ENCODE measurements around the gene ADGRB3. TPM values are rescaled to one million over a fixed set of nuclear protein-coding genes. Genes with fewer than 3 reads are reported as not detected.
A peak's percentile ranks its signal among the peaks of the same experiment; 100 is the strongest.

ADGRB3 gene
- total and polyA plus RNA-seq, 10 of the 15 experiments (the other 5 are each of a cell fraction or from before 2014, with no cell fraction given) = 0.03 to 0.06 TPM; not detected in 8

DNA sequence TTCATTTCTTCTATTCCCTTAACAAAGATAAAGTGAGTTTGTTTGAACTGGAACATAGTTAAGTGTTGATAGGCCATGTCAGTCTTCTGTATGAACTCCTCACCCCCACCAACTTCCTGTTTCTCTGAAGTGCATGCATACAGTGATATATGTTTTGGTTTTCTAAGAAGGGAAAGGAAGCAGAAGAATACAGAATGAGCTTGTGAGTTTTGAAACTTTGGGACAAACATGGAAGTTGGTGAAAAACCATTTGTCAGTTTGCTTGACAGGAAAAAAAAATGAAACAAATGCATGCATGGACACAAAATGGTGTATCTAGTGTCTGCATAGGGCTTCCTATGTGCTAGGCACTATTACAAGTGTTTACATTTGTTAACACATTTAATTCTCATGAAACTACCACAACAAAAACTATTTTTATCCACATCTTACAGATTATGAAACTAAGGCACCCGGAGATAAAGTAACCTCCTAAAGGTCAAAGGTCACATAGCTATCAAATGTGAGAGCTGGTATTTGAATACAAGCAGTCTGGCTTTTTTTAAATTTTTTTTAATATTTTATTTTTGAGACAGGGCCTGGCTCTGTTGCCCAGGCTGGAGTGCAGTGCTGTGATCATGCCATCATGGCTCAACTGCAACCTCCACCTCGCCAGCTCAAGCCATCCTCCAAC is 105.9 kb downstream of the ADGRB3 start:
- ATAC-seq (peak; percentile 74), DNase-seq (ENCODE audit: low read depth, low spot score) (no peak), FAIRE-seq (no peak)
- ChIA-PET CTCF (interaction anchor here (1.0 to 1.6 kb wide), 3 partner anchors 9 to 169 kb away, joined by 3 read pairs; no protein-coding TSS in a partner anchor), POLR2A (no interaction called here), RAD21 (ENCODE audit: unreplicated experiment) (interaction anchor here (0.7 kb wide), 1 partner anchor 9 kb away, joined by 3 read pairs; no protein-coding TSS in a partner anchor), SMC1A (ENCODE audit: uncharacterized antibody, unreplicated experiment) (interaction anchor here (1.0 to 1.7 kb wide), 5 partner anchors 9 to 43 kb away, joined by 3 to 4 read pairs (median 3); no protein-coding TSS in a partner anchor)
- in situ Hi-C loops (cut with MboI) (no loop called here), intact Hi-C loops (cut with micrococcal nuclease; ENCODE audit: unreplicated experiment) (no loop called here)
- peak overlapping the region; percentile 1; the same call in 1 of the 2 replicates for H2AFZ ChIP-seq (ENCODE audit: control insufficient read depth, low read depth, low read length)
- no peaks in the 10 kb centered on the region for H3K27me3 ChIP-seq (replicated peaks in 1 of 2; ENCODE audit: control insufficient read depth in 2 of 2, insufficient read depth in 2 of 2, low read length in 1 of 2)
- H3K27ac ChIP-seq (ENCODE audit: control insufficient read depth, insufficient read depth) = no peak overlapping the region
- H3K4me1 ChIP-seq (ENCODE audit: control insufficient read depth, insufficient read depth, low read length) = no peaks in the 10 kb centered on the region
- no peaks in the 10 kb centered on the region for H3K9me3 ChIP-seq (replicated peaks; ENCODE audit: control insufficient read depth, insufficient read depth, low read length)
- no peak overlapping the region for H3K4me2 ChIP-seq (ENCODE audit: control insufficient read depth, insufficient read depth)
- no TSS peak for BruUV-seq (replicated peaks)
- H3K4me3 ChIP-seq = no peak overlapping the region
- no peaks in the 10 kb centered on the region for H3K36me3 ChIP-seq (ENCODE audit: control insufficient read depth in 2 of 2, insufficient read depth in 2 of 2, low read length in 1 of 2)
- H3K79me2 ChIP-seq (ENCODE audit: control insufficient read depth, insufficient read depth, low read length) = no peaks in the 10 kb centered on the region
- TF ChIP-seq RFX5 (IDR thresholded peaks at IDR 0.05; ENCODE audit: low read depth, low read length) = no peak
- TF ChIP-seq, protein P1, sequence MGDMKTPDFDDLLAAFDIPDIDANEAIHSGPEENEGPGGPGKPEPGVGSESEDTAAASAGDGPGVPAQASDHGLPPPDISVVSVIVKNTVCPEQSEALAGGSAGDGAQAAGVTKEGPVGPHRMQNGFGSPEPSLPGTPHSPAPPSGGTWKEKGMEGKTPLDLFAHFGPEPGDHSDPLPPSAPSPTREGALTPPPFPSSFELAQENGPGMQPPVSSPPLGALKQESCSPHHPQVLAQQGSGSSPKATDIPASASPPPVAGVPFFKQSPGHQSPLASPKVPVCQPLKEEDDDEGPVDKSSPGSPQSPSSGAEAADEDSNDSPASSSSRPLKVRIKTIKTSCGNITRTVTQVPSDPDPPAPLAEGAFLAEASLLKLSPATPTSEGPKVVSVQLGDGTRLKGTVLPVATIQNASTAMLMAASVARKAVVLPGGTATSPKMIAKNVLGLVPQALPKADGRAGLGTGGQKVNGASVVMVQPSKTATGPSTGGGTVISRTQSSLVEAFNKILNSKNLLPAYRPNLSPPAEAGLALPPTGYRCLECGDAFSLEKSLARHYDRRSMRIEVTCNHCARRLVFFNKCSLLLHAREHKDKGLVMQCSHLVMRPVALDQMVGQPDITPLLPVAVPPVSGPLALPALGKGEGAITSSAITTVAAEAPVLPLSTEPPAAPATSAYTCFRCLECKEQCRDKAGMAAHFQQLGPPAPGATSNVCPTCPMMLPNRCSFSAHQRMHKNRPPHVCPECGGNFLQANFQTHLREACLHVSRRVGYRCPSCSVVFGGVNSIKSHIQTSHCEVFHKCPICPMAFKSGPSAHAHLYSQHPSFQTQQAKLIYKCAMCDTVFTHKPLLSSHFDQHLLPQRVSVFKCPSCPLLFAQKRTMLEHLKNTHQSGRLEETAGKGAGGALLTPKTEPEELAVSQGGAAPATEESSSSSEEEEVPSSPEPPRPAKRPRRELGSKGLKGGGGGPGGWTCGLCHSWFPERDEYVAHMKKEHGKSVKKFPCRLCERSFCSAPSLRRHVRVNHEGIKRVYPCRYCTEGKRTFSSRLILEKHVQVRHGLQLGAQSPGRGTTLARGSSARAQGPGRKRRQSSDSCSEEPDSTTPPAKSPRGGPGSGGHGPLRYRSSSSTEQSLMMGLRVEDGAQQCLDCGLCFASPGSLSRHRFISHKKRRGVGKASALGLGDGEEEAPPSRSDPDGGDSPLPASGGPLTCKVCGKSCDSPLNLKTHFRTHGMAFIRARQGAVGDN (IDR thresholded peaks at IDR 0.05) = 0 out of 2 replicates have a peak, but pooled peaks have one; percentile 19
- TF ChIP-seq, protein P2, sequence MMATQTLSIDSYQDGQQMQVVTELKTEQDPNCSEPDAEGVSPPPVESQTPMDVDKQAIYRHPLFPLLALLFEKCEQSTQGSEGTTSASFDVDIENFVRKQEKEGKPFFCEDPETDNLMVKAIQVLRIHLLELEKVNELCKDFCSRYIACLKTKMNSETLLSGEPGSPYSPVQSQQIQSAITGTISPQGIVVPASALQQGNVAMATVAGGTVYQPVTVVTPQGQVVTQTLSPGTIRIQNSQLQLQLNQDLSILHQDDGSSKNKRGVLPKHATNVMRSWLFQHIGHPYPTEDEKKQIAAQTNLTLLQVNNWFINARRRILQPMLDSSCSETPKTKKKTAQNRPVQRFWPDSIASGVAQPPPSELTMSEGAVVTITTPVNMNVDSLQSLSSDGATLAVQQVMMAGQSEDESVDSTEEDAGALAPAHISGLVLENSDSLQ (IDR thresholded peaks at IDR 0.05) = peak; percentile 60
- TF ChIP-seq NR2F1 (conservative IDR thresholded peaks at IDR 0.05) = peak; percentile 89
- no peak for TF ChIP-seq POU2F2 (IDR thresholded peaks at IDR 0.05; ENCODE audit: borderline replicate concordance, low read depth, low read length)
- no peak for TF ChIP-seq BMI1 (IDR thresholded peaks at IDR 0.05; ENCODE audit: borderline replicate concordance)
- 0 out of 2 replicates have a peak, but pooled peaks have one; percentile 11 for TF ChIP-seq MTA2 (IDR thresholded peaks at IDR 0.05; ENCODE audit: low read depth)
- peak; percentile 75 for TF ChIP-seq NR2C1 (IDR thresholded peaks at IDR 0.05)
- TF ChIP-seq, protein P3, sequence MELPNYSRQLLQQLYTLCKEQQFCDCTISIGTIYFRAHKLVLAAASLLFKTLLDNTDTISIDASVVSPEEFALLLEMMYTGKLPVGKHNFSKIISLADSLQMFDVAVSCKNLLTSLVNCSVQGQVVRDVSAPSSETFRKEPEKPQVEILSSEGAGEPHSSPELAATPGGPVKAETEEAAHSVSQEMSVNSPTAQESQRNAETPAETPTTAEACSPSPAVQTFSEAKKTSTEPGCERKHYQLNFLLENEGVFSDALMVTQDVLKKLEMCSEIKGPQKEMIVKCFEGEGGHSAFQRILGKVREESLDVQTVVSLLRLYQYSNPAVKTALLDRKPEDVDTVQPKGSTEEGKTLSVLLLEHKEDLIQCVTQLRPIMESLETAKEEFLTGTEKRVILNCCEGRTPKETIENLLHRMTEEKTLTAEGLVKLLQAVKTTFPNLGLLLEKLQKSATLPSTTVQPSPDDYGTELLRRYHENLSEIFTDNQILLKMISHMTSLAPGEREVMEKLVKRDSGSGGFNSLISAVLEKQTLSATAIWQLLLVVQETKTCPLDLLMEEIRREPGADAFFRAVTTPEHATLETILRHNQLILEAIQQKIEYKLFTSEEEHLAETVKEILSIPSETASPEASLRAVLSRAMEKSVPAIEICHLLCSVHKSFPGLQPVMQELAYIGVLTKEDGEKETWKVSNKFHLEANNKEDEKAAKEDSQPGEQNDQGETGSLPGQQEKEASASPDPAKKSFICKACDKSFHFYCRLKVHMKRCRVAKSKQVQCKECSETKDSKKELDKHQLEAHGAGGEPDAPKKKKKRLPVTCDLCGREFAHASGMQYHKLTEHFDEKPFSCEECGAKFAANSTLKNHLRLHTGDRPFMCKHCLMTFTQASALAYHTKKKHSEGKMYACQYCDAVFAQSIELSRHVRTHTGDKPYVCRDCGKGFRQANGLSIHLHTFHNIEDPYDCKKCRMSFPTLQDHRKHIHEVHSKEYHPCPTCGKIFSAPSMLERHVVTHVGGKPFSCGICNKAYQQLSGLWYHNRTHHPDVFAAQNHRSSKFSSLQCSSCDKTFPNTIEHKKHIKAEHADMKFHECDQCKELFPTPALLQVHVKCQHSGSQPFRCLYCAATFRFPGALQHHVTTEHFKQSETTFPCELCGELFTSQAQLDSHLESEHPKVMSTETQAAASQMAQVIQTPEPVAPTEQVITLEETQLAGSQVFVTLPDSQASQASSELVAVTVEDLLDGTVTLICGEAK (IDR thresholded peaks at IDR 0.05; ENCODE audit: borderline replicate concordance) = no peak
- TF ChIP-seq STAT3 (IDR thresholded peaks at IDR 0.05; ENCODE audit: low read depth, low read length) = no peak
- peak; percentile 15 for TF ChIP-seq MEF2B (IDR thresholded peaks at IDR 0.05; ENCODE audit: partially characterized antibody, poor library complexity, severe bottlenecking)
- WGBS (ENCODE audit: insufficient coverage, insufficient replicate concordance, low lambda C conversion rate, missing lambda C conversion rate) = 27% methylated on average over 2 of the region's 2 CpGs
- no peaks in the 10 kb centered on the region for H4K20me1 ChIP-seq (ENCODE audit: control insufficient read depth, insufficient read depth)
- H3K9ac ChIP-seq (ENCODE audit: control insufficient read depth, insufficient read depth, low read length) = no peak overlapping the region
